Pancreas (tissue), 10 donors: ENCODE measurements around the gene SLC8A1. TPM values are rescaled to one million over a fixed set of nuclear protein-coding genes. Genes with fewer than 3 reads are reported as not detected.
"Not testable (repeated sequence)": the region's sequence is repeated elsewhere in the genome, so short reads cannot be mapped to it uniquely, and the experiment has no call there.

Source experiments
- ATAC-seq, 4 donors: fragments of 200-7000 bp; cut with Tn5 transposase; one replicate each; pipeline versions ENCODE4 v1.8.0 to v1.9.1; 2020; ENCODE audit warnings: mild to moderate bottlenecking in 4 of 4, moderate library complexity in 4 of 4
- DNase-seq, 6 donors: peaks; one replicate each; pipeline ENCODE4 v3.0.0-alpha.2; 2020
- FAIRE-seq: peaks from 2 replicates; lab custom pipeline; 2012; peaks lifted over from hg19 to GRCh38; lab: Jason Lieb, UNC
- H3K27ac ChIP-seq, 4 donors: fragments of 200-600 bp; sonication (generic); 1 replicate in 3 of 4; 2 replicates in 1 of 4; pipeline versions ENCODE4 v1.5.0 to v1.8.0; 2020
- H3K27me3 ChIP-seq, 4 donors: fragments of 200-600 bp; one replicate each; pipeline ENCODE4 v1.8.0; 2021
- H3K36me3 ChIP-seq, 3 donors: fragments of 200-600 bp; sonication (generic) in 1 of 3; one replicate each; pipeline versions ENCODE4 v1.5.0 to v1.8.0; 2020 to 2021
- H3K4me1 ChIP-seq, 3 donors: fragments of 200-600 bp; one replicate each; pipeline ENCODE4 v1.8.0; 2021
- H3K4me3 ChIP-seq, 4 donors: fragments of 200-600 bp; sonication (generic) in 2 of 4; one replicate each; pipeline versions ENCODE4 v1.5.0 to v1.8.0; 2020 to 2021
- H3K9me3 ChIP-seq, 4 donors: fragments of 200-600 bp; one replicate each; pipeline ENCODE4 v1.8.0; 2021
- CTCF ChIP-seq, 4 donors: fragments of 200-600 bp; sonication (generic) in 3 of 4; IDR thresholded peaks; one replicate each; pipeline versions ENCODE4 v1.5.0 to v1.8.0; 2021; ENCODE audit warnings: antibody characterized with exemption in 4 of 4
- whole genome bisulfite sequencing, 2 donors: extraction: QIAGEN DNeasy Blood & Tissue Kit; methylation state at CpG; one replicate each; pipeline ENCODE4 v1.1.7; 2013; 5-methylcytosine and 5-hydroxymethylcytosine counted together
- intact Hi-C, 3 donors: fragments of 100-400 bp; cut with DNase I; formaldehyde crosslinking; loops; one replicate each; pipeline versions ENCODE4 v1.11.1 to v1.14.2; 2022
- polyA plus RNA-seq, 2 donors: library from polyadenylated mRNA; stranded (reverse); fragments of 200-250 nt; gene quantifications; one replicate each; pipeline ENCODE4 v1.2.3, GENCODE V29; 2013
- total RNA-seq, 6 donors: library from RNA; stranded (reverse); fragmentation: NEBNext Ultra II Directional in 4 of 6; extraction: Animal tissue kit (Norgen Biotek cat#: 25700) in 4 of 6; gene quantifications; one replicate each; pipeline versions ENCODE4 v1.2.1 to v1.2.4, GENCODE V29; 2021 to 2023
- donor health status: healthy with polysubstance abuse.
- donor health status: DM: no; HTN: no; CAD: no; lungs with moderate emphysema.
- donor health status: DM: no; HTN: no; CAD: no.
- donor health status: control.
- donor health status: control.
- donor health status: Bipolar disorder and iron deficiency.
- donor health status: DM: yes; HTN: yes; CAD: no.
- donor health status: DM: no; HTN: no; CAD: no.
- donor health status: DM: no; HTN: no; CAD: no.
- donor health status: DM: yes; HTN: yes; CAD: no.

The SLC8A1 gene
- total and polyA plus RNA-seq, 8 donors, result 0.19 to 12.4 (median 2.3) TPM

- H3K4me1 ChIP-seq, result no peaks in the 10 kb centered on the region
- no peaks in the 10 kb centered on the region for H3K27me3 ChIP-seq
- no peaks in the 10 kb centered on the region for H3K36me3 ChIP-seq
- no peaks in the 10 kb centered on the region for H3K9me3 ChIP-seq
- no peak overlapping the region for H3K27ac ChIP-seq
- no peak for DNase-seq
- TF ChIP-seq CTCF (IDR thresholded peaks at IDR 0.05), result no peak
- intact Hi-C loops, result no loop called here
- ATAC-seq, result peak in 1 of 4 donors; percentile 57
- H3K4me3 ChIP-seq, result no peak overlapping the region
- no peak for FAIRE-seq
- WGBS, 2 donors, result 13 to 15% methylated on average over 6 of the region's 6 CpGs
Measured at GRCh38 chr2:40093021-40093675, 358.7 kb downstream of the SLC8A1 start.

GRCh38 chr2:40090044-40090443 is 361.8 kb downstream of the SLC8A1 start:
- Histone ChIP-seq H3K9me3 (no peaks in the 10 kb centered on the region), H3K27me3 (no peaks in the 10 kb centered on the region), H3K36me3 (no peaks in the 10 kb centered on the region), H3K27ac (no peak overlapping the region), H3K4me3 (no peak overlapping the region), H3K4me1 (no peaks in the 10 kb centered on the region)
- intact Hi-C loops, result no loop called here
- ATAC-seq, result no peak
- no peak for DNase-seq
- WGBS, 2 donors, result 83 to 84% methylated on average over 3 of the region's 3 CpGs
- no peak for FAIRE-seq
- no peak for TF ChIP-seq CTCF (IDR thresholded peaks at IDR 0.05)

- 83 to 93% methylated on average over 7 of the region's 7 CpGs for WGBS, 2 donors
- peaks cover 0 to 3% (median 0%) of the 10 kb centered on the region in 4 donors for H3K27me3 ChIP-seq
- no peak overlapping the region for H3K4me3 ChIP-seq
- ATAC-seq (no peak), DNase-seq (peak in 1 of 6 donors; percentile 16), FAIRE-seq (no peak)
- H3K36me3 ChIP-seq, result no peaks in the 10 kb centered on the region
- H3K9me3 ChIP-seq, result no peaks in the 10 kb centered on the region
- intact Hi-C loops, result no loop called here
- TF ChIP-seq CTCF (IDR thresholded peaks at IDR 0.05), result no peak
- no peaks in the 10 kb centered on the region for H3K4me1 ChIP-seq
- H3K27ac ChIP-seq, result no peak overlapping the region
Measured at GRCh38 chr2:40087927-40088326, 364.0 kb downstream of the SLC8A1 start.

- intact Hi-C loops, result no loop called here
- peaks cover 0 to 3% (median 0%) of the 10 kb centered on the region in 4 donors for H3K27me3 ChIP-seq
- no peaks in the 10 kb centered on the region for H3K4me1 ChIP-seq
- H3K4me3 ChIP-seq, result no peak overlapping the region
- ATAC-seq (peak in 2 of 4 donors; percentile 45 to 62), DNase-seq (no peak), FAIRE-seq (no peak)
- H3K9me3 ChIP-seq, result no peaks in the 10 kb centered on the region
- 70 to 72% methylated on average over 5 of the region's 5 CpGs for WGBS, 2 donors
- no peak for TF ChIP-seq CTCF (IDR thresholded peaks at IDR 0.05)
- no peak overlapping the region for H3K27ac ChIP-seq
- no peaks in the 10 kb centered on the region for H3K36me3 ChIP-seq
Measured at GRCh38 chr2:40087434-40087833, 364.5 kb downstream of the SLC8A1 start.

- Histone ChIP-seq H3K4me1 (no peaks in the 10 kb centered on the region), H3K36me3 (no peaks in the 10 kb centered on the region), H3K4me3 (no peak overlapping the region), H3K27ac (no peak overlapping the region), H3K9me3 (no peaks in the 10 kb centered on the region), H3K27me3 (peaks cover 0 to 3% (median 0%) of the 10 kb centered on the region in 4 donors)
- intact Hi-C loops, result no loop called here
- ATAC-seq (no peak), DNase-seq (no peak), FAIRE-seq (no peak)
- no peak for TF ChIP-seq CTCF (IDR thresholded peaks at IDR 0.05)
- WGBS, 2 donors, result 75 to 88% methylated on average over 2 of the region's 2 CpGs
Measured at GRCh38 chr2:40085786-40086185, 366.1 kb downstream of the SLC8A1 start.

GRCh38 chr2:40073336-40073735 is 378.6 kb downstream of the SLC8A1 start:
- FAIRE-seq, ATAC-seq, H3K27ac ChIP-seq, H3K4me3 ChIP-seq, H3K27me3 ChIP-seq, H3K36me3 ChIP-seq, H3K4me1 ChIP-seq, intact Hi-C loops, H3K9me3 ChIP-seq, DNase-seq: not testable (repeated sequence)
